Body of pancreas (tissue), 4 donors: ENCODE data around the gene CAMKMT.

Source experiments
- CTCF ChIP-seq, 7 experiments: fragments of 450-650 bp in 4 of 7; fragments of 200-600 bp in 3 of 7; sonication (generic) in 3 of 7; IDR thresholded peaks; one replicate each; pipeline ENCODE4 v1.5.1; 2016 to 2019; ENCODE audit warnings: antibody characterized with exemption in 7 of 7
- POLR2A ChIP-seq, 3 donors: fragments of 450-650 bp; IDR thresholded peaks; one replicate each; pipeline ENCODE4 v1.6.1; 2016; ENCODE audit warnings: antibody characterized with exemption in 3 of 3, mild to moderate bottlenecking in 2 of 3

GRCh38 chr2:44713170-44713569 is 351.4 kb downstream of the CAMKMT start:
- TF ChIP-seq CTCF (IDR thresholded peaks at IDR 0.05): no peak
- no peak for TF ChIP-seq POLR2A (IDR thresholded peaks at IDR 0.05)
